GM18858 (cell line): ENCODE data around the gene COQ6.
"Not testable (repeated sequence)": the region's sequence is repeated elsewhere in the genome, so short reads cannot be mapped to it uniquely, and the experiment has no call there.

Source experiments
- ATAC-seq: cut with Tn5 transposase; IDR thresholded peaks from one replicate; pipeline ENCODE4 v1.9.1; 2021; ENCODE audit not compliant: unreplicated experiment

The COQ6 gene

GRCh38 chr14:73977896-73978295 is 27.8 kb downstream of the COQ6 start:
- no peak for ATAC-seq

GRCh38 chr14:73988065-73988464 is 38.0 kb downstream of the COQ6 start:
- ATAC-seq = no peak

- not testable (repeated sequence) for ATAC-seq
These were observed 38.6 kb downstream of the COQ6 start for GRCh38 chr14:73988656-73989055.

- no peak for ATAC-seq
These were observed 41.0 kb downstream of the COQ6 start for GRCh38 chr14:73991092-73991491.

- not testable (repeated sequence) for ATAC-seq
These were observed 44.8 kb downstream of the COQ6 start for GRCh38 chr14:73994926-73995325.

GRCh38 chr14:73995977-73996378 is 45.9 kb downstream of the COQ6 start:
- no peak for ATAC-seq

- ATAC-seq = no peak
These were observed 46.6 kb downstream of the COQ6 start for GRCh38 chr14:73996731-73997107.

GRCh38 chr14:73997108-73997943 is 47.2 kb downstream of the COQ6 start:
- ATAC-seq = no peak

GRCh38 chr14:73997944-73998447 is 47.9 kb downstream of the COQ6 start:
- ATAC-seq = no peak

GRCh38 chr14:73998726-73999125 is 48.6 kb downstream of the COQ6 start:
- ATAC-seq = no peak

GRCh38 chr14:74005664-74006063 is 55.6 kb downstream of the COQ6 start:
- ATAC-seq = not testable (repeated sequence)

- ATAC-seq = no peak
These were observed 58.9 kb downstream of the COQ6 start for GRCh38 chr14:74008843-74009499.
